DMS 273 (cell line): ENCODE data around the gene PEX7.
A peak's percentile ranks its signal among the peaks of the same experiment; 100 is the strongest.
"Not testable (repeated sequence)": the region's sequence is repeated elsewhere in the genome, so short reads cannot be mapped to it uniquely, and the experiment has no call there.

ENCODE experiments used
- DNase-seq: peaks from one replicate; lab custom pipeline; 2025; ENCODE audit not compliant: unreplicated experiment; lab: John Stamatoyannopoulos, UW

PEX7 gene

DNA sequence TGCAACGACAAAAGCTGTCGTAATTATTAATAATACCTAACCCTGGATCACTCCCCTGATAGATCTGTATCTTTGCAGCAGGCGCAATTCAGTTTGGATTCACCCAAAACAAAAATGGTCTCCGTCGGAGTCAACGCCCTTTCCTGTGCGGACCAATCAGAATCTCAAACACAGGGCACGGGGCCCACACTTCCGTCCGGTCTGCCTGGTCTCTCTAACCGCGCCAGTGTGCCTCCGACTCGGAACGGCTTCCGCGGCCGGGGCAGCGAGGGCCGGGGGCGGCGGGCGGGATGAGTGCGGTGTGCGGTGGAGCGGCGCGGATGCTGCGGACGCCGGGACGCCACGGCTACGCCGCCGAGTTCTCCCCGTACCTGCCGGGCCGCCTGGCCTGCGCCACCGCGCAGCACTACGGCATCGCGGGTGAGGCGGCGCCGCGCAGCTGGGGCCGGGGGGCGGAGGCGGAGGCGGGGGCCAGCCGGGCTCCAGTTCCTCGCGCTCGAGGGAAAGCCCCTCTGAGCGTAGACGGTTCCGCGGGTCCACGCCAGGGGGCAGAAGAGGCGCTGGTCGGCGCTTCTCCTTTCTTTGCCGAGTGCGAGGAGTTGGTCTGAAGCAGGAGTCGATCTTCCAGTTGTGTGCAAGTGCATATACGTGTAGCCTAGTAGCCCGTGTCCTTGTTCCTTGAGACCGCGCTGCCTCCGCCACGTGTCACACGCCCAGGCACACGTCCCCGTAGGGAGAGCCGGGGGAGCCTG is at the start of gene PEX7:
Gene PEX7 (plus strand): TSS at position 217 of the 752 bp plus-strand sequence. CDS start 74 bp downstream, at position 291.
- DNase-seq: peak; percentile 96

DNA sequence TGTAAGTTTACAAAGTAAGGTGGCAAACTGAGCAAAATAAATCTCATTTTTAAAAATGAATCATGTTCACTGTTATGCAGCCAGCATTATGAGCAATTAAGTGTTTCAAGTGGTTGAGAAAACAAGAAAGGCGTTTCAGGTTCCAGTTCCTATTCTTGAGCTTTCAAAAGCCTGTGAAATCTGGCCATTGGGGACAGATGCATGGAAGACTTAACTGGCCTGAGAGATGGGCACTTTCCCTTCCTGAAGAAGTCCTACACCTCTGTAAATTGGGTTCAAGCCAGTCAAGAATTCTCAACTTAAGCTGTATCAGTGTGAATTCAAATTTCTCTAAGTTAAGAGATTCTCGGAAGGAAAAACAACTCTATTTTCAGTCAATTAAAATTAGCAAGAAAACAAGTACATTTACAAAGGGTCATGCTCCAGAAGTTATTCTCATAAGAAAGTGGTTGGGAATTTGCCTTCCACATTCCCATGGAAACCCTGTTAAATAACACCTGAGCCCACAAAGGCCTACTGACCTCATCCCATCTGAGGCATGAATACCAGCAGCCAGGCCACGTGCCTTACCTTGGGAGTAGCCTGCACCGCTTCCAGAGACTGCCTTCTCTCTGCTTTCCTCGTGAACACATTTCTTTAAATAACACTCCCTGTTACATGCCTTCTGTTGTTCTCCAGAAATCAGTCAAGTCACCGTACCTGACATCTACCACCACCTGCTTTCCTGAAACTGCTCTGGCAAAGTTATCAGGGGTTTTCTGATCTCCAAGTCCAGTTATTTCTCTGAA is 49.5 kb upstream of the PEX7 start:
- no peak for DNase-seq

GRCh38 chr6:136773473-136773796 is 49.0 kb upstream of the PEX7 start:
- DNase-seq: no peak

GRCh38 chr6:136774228-136775041 is 48.0 kb upstream of the PEX7 start:
- DNase-seq: no peak

- DNase-seq: no peak
Measured at GRCh38 chr6:136775081-136775480, 47.3 kb upstream of the PEX7 start.

- DNase-seq: no peak
Measured at GRCh38 chr6:136775548-136775947, 46.8 kb upstream of the PEX7 start.

DNA sequence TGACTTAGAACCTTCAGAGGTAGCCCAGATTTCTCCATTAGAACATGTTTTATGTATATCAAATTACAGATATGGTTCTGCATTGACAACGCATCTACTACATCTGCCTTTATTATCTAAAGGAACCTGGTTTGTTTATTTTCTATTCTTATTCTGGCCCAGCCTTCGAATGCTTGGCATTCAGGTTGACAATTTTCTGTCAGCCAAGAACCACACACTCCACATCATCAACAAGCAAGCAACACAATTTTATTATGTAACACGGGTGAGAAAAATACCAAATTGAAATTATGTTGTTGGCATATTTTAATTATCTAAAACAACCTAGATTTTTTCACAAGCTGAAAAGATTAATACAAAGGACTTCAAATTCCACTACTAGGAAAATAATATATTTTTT is 44.7 kb upstream of the PEX7 start:
- DNase-seq: no peak

GRCh38 chr6:136779682-136780081 is 42.7 kb upstream of the PEX7 start:
- no peak for DNase-seq

GRCh38 chr6:136780972-136781371 is 41.4 kb upstream of the PEX7 start:
- no peak for DNase-seq

DNA sequence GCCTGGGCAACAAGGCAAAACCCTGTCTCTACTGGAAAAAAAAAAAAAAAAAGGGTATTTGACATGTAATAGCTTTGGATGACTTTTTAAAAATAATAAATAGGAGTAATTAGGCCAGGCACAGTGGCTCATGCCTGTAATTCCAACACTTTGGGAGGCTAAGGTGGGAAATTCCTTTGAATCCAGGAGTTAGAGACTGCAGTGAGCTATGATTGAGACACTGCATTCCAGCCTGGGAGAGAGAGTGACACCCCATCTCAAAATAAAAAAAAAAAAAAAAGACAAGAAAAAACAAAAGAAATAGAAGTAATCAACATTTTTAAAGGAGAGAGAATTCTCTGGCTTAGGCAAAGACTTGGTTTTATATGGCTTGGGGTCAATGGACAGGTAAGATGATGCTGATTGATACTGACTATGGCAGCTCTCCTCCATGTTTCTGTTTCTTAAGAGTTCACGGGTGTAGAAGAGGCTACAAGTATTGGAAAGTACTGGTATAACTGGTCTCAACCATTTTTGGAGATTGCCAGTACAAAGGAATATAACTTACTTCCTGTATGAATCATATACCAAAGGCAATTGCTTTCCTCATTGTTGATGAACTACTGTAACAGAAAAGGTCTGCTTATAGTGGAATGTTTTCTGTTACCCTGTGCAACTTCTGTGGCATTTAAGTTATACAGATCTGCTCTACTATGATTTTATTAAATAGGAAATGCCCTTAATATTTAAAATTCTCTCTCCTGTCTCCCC is 40.2 kb upstream of the PEX7 start:
- no peak for DNase-seq

GRCh38 chr6:136783021-136783420 is 39.4 kb upstream of the PEX7 start:
- DNase-seq: no peak

DNA sequence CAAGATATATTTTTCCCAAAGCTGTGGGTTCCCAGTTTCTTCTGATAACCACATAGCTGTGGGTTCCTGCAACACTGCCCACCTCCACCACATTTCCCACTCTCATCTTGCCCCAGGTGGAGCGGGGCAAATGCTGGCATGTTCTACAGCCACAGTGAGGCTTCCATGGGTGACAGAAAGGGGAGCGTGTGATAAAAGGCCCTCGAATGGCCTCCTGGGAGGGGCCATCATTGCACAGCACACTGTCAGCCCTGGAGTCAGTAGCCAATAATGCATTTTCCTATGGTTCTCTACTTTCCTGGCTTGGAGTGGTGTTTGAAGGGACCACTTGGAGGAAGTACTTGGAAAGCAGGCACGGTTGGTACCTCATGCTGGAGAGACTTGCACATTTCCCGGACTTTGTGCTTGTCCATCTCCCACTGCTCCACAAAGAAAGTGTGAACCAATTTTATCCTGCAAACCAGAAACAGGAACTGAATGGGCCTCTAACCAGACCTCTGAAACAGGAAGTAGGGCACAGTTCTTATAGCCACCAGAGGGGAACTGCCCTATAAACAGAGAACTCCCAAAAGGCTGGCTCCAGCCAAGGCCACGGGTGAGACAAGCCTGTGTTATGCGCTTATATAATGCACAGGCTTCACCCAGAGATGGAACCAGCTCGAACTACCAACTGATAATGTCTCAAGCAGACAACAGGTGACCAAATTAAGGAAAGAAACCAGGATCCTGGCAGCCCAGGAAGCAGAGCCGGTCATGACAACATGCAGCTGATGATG is 38.7 kb upstream of the PEX7 start:
- DNase-seq: no peak

- DNase-seq: no peak
Measured at GRCh38 chr6:136784271-136784664, 38.1 kb upstream of the PEX7 start.

- no peak for DNase-seq
Measured at GRCh38 chr6:136784910-136785746, 37.3 kb upstream of the PEX7 start.

GRCh38 chr6:136786658-136787057 is 35.7 kb upstream of the PEX7 start:
- DNase-seq: no peak

GRCh38 chr6:136787726-136788068 is 34.7 kb upstream of the PEX7 start:
- no peak for DNase-seq

GRCh38 chr6:136788069-136788902 is 34.1 kb upstream of the PEX7 start:
- DNase-seq: no peak

- DNase-seq: not testable (repeated sequence)
Measured at GRCh38 chr6:136789440-136789839, 33.0 kb upstream of the PEX7 start.
